CD4-positive, alpha-beta T cell treated with Interleukin-6 at 100 ng/mL for 8 hours (primary cell): ENCODE measurements around the gene AK9.
"Not testable (repeated sequence)": the region's sequence is repeated elsewhere in the genome, so short reads cannot be mapped to it uniquely, and the experiment has no call there.

ENCODE experiments used
- DNase-seq: peaks from one replicate; pipeline ENCODE4 v3.0.0-alpha.2; 2020; ENCODE audit warnings: mixed read lengths, low spot score

Gene AK9

DNA sequence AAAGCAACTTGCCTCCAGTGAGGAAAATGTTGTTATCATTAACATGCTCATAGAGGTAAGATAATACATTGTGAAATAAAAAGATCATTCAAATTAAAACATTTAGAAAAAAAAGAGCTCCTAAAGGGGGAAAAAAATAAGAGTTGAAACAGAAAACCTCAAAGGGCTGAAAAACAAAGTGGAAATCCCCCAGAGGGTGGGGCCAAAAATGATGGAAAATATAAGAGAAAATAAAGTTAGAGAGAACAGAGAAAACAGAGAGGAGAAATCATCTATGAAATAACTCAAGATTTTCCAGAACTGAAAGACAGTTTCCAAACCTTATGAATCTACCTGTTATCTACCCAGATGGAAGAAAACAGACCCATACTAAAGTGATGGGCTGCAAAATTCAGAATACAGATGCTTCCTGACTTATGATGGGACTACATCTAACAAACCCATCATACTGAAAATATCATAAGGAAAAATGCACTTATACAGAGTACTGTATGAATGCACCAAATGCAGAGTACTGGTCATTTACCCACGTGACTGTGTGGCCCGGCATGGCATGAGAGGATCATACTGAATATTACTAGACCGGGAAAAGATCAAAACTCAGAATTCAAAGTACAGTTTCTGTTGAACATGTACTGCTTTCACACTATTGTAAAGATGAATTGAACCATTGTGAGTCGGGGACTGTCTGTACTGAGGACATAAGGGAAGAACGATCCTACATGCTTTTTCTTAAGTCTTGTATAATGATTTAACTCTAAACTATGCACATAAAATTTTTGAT lies 212.0 kb downstream of the AK9 start:
- DNase-seq, result no peak

DNA sequence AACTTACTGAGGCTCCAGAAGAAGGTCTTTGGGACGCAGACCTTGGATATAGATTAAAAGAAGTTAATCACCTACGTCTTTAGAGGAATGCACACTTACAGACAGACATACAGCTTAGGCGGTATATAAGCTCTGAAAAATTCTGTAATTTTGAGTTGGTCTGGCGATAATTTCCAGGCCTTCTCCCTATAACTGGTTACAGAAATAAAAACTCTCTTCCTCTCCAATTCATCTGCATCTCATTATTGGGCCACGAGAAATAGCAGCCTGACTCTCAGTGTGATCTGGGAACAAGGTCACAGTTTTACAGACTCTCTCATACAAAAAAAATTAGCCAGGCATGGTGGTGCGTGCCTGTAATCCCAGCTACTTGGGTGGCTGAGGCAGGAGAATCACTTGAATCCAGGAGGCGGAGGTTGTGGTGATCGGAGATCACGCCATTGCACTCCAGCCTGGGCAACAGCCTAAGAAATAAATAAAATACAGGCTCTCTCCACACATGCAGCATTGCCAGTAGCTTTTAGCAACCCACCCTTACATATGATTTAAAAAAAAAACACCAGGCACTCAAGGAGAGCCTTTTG lies 212.7 kb downstream of the AK9 start:
- DNase-seq, result no peak

DNA sequence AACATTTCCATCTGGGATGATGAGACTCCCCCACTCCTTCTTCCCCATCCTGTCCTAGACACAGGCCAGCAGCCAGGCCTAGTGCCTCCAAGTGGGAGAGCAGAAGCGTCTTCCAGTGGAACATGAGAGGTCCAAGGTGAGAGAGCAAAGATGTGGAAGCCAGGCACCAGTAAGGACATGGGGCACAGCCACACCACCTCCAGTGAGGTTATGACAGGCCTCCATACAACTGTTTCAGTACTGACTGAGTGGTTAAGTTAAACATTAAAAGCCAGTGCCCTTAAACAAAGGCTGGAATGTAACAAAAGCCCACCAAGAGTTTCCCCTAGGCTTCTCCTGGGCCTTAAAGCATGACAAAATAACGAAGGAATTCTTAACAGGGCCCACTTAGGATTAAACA lies 213.3 kb downstream of the AK9 start:
- no peak for DNase-seq

DNA sequence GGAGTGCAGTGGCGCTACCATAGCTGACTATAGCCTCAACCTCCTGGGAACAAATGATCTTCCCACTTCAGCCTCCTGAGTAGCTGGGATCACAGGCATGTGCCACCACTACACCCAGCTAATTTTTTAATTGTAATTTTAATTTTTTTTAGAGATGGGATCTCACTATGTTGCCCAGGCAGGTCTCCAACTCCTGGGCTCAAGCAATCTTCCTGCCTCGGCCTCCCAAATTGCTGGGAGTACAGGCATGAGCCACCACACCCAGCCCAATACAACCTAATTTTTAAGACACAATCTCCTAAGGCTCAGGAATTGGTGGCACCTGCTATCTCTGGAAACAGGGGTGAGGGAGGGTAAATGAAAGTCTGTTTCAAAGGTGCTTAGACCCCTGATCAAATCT lies 213.8 kb downstream of the AK9 start:
- DNase-seq, result no peak

- DNase-seq, result no peak
Observed at GRCh38 chr6:109475625-109476024, 215.4 kb downstream of the AK9 start.

- DNase-seq, result no peak
Observed at GRCh38 chr6:109474995-109475394, 216.0 kb downstream of the AK9 start.

- DNase-seq, result no peak
Observed at GRCh38 chr6:109473120-109473519, 217.9 kb downstream of the AK9 start.

- no peak for DNase-seq
Observed at GRCh38 chr6:109472132-109472995, 218.6 kb downstream of the AK9 start.

DNA sequence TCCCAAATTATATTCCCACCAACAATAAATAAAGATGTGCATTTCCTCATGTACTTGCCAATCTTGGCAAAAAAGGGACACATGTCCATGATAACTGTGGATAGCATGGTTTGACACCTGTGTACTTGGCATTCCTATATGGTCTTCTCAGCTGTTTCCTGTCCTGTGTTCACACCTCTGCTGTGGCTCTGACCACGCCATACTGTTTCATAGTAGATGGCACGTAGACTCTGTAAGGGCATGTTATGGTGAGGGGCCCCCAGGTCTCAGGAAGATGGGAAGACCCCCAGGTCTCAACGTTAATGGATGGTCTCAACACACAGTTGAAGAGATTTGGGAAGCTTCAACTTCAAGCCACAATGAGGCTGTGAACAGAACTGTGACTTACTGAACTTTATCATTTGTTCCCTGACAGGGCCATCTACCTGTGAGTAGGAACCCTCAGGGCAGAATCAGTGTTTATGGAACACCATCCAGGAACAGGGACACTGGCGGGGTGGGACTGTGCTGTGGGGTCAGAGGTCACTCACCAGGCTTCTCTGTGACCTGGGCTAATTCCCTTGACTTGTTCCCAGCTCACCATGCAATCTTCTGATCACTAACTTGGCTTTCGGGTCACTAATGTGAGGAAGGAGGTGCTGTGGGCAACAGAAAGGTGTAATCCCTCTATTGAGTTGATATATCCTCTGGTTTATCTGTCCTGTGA lies 219.7 kb downstream of the AK9 start:
- no peak for DNase-seq

DNA sequence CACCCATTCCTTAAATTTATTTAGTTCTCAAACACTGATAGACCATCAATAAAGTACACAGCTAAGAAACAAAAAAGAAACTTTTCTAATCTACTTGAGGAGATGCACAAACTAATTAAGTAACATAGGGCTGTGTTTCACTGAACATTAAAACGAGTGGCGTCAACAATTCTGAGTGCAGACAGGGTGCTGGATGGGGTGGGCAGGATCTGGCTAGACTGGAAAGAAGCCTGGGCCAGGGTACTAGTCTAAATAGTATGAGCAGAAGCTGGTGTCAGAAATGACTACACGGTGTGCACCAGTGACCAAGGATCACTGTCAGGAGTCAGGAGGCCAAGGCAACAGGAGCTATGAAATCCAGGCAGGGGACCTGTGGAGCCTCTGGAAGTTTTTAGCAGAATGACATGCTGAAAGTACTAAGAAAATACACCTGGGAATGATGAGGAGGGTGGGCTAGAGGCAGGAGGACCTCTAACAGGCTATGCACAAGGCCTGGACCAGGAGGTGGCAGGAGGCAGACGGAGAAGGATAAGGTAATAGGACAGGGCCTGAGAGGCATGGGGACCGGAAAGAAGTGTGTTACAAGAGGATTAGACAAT lies 221.3 kb downstream of the AK9 start:
- no peak for DNase-seq

DNA sequence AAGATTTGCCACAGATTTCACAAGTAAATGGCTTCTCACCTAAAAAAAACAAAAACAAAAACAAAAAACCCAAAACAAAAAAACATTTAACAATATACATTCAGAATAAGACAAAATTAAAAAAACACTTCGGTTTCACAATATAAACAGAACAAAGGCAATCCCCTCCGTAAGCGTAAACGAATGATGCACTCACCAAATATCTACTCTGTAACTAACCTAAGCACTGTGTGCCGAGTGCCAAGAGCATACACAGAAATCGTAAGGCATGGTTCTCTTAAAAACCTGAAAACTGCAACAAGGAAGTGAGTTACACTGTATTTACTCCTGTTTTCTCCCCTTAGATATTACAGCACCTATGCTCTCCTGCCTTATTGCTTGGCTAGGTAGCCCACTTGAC lies 223.3 kb downstream of the AK9 start:
- DNase-seq, result no peak

GRCh38 chr6:109466212-109466923 lies 224.6 kb downstream of the AK9 start:
- no peak for DNase-seq

- DNase-seq, result no peak
Observed at GRCh38 chr6:109465772-109466171, 225.2 kb downstream of the AK9 start.

DNA sequence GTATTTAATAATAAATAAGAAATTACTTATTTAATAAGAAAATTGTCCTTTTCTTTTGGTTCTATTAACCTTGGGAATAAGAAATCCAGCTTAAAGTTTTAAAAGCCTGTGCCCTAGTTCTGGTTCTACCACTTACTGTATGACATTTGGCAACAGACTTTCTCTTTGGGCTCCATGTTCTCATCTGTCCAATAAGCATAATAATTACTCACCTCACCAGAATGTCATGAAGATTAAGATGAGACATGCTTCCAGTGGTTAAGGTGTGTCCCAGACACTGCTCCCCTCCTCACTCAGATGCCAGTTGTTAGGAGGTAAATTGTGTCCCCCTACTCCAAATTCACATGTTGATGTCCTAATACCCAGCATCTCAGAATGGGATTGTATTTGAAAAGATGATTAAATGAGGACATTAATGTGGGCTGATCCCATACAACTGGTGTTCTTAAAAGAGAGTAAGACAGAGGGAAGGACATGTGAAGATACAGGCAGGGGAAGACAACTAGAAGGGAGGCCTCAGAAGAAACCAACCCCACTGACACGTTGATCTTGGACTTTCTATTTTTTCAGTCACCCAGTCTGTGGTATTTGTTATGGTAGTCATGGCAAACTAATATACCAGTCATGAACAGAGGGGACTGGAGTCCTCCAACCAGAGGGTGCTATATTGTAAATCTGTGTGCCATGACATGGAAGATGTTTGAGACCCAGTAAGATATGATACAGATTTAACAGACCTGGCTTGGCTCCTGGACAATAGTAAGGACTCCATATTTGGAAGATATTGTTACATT lies 229.1 kb downstream of the AK9 start:
- no peak for DNase-seq

DNA sequence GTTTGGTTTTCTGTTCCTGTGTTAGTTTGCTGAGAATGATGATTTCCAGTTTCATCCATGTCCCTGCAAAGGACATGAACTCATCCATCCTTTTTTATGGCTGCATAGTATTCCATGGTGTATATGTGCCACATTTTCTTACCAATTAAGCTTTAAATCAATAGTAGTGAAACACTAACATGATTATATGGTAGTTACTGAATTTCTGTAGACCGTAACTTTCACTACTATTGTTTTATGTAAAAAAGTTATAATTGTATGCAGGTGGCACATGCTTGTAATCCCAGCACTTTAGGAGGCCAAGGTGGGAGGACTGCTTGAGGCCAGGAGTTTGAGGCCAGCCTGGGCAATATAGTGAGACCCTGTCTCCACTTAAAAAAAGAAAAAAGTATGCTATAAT lies 229.8 kb downstream of the AK9 start:
- not testable (repeated sequence) for DNase-seq

DNA sequence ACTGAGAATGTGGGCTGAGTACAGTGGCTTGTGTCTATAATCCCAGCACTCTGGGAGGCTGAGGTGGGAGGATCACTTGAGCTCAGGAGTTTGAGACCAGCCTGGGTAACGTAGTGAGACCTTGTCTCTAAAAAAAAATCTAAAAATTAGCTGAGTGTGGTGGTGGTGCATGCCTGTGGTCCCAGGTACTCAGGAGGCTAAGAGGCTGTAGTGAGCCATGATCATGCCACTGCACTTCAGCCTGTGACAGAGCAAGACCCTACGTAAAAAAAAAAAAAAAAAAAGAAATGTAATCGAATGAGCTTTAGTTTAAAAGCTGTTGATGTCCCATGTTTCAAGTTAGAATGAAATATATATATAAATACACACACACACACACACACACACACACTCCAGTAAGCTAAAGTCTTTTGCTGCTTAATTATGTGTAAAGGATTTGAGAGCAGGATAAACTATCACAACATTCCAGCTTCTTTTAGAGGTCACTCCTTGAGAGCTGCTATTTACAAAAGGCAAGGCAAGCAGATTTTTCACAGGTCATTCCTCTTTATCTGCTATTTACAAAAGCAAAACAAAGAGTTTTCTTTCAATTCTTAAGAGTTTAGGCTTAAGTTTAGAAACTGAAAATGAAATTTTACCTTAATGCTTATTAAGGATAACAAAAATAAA lies 230.7 kb downstream of the AK9 start:
- DNase-seq, result no peak

DNA sequence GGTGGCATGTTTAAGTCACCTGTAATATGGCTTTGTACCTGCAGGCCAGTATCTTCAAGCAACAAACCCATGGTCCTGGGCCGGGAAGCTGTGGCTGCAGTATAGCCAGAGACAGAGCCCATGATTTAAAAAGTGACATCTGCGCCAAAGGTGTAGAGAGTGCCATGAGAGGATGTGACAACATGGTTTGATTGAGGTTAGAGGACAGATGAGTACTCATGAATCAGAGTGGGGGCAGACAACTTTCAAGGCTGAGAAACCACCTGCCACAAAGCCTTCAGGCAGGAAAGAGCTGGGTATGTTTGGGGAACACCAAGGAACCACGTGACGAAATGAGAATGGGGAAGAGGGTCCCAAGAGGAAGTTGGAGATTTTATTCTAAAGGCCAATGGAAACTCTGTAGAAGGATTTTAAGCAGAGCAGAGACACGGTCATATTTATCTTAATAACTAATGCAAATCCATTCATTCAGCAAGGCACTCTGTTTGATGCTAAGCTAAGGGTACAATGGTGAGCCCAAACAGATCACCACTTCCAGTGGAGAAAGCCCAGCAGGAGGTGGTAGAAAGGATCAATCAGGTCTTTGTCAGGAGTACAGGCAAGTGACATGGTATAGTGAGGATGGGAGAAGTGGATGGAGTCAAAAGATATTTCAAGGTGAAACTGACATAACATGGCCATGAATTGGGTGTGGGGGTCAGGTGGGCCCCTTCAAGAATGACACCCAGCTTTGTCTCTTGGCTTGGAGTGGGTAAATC lies 232.0 kb downstream of the AK9 start:
- peak; percentile 43 for DNase-seq

DNA sequence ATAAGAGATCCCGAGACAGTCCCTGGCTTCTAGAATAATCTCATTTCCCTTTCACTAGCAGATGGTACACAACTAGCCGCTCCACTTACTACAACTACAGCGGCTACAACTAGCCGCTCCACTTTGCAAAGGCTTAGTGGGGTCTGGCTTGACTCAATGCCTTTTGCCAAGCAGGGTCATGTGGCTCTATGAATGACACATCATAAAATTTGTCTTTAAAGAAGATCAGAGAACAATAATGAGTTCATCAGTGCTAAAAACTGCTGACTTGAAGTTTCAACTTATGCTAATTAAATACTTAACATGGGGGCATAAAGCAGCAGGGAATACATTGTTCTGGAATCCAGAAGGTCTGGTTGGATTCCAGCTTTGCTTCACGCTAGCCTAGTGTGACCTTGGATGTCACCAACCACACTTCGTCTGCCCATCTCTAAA lies 233.4 kb downstream of the AK9 start:
- no peak for DNase-seq
